OCI-LY7 (cell line): Measurements from ENCODE around the gene BBS10. TPM values are rescaled to one million over a fixed set of nuclear protein-coding genes. Genes with fewer than 3 reads are reported as not detected.
A peak's percentile ranks its signal among the peaks of the same experiment; 100 is the strongest.

Experiments used
- BruUV-seq: library from RNA; stranded (reverse); fragments of 400-500 nt; replicated peaks from 2 replicates; lab custom pipeline; 2021; lab: Mats Ljungman, UMichigan
- CTCF ChIA-PET: fragments of 300-600 bp; sonication (Branson Sonifier 250); formaldehyde crosslinking; loops from one replicate; lab custom pipeline; 2022; ENCODE audit warnings: antibody characterized with exemption; ENCODE audit not compliant: unreplicated experiment; lab: Charles Lee
- POLR2A ChIA-PET: fragments of 300-600 bp; sonication (Branson Sonifier 250); formaldehyde crosslinking; loops from one replicate; lab custom pipeline; 2022; ENCODE audit warnings: antibody characterized with exemption; lab: Charles Lee
- DNase-seq: peaks from one replicate; pipeline ENCODE4 v3.0.0-alpha.2; 2015; ENCODE audit warnings: low spot score
- H2AFZ ChIP-seq: fragments of 200-600 bp; sonication (generic), shearing (Covaris generic); 2 replicates; pipeline ENCODE4 v1.6.1; 2014; ENCODE audit warnings: mild to moderate bottlenecking, antibody characterized with exemption, low read length, moderate library complexity
- H3K27ac ChIP-seq: fragments of 200-600 bp; sonication (generic); 2 replicates; pipeline ENCODE4 v1.5.1; 2014; ENCODE audit warnings: mixed run types, low read depth, mild to moderate bottlenecking, moderate library complexity, low read length, inconsistent platforms; ENCODE audit not compliant: poor library complexity, severe bottlenecking
- H3K36me3 ChIP-seq: fragments of 200-600 bp; sonication (generic); 2 replicates; pipeline ENCODE4 v1.6.1; 2014; ENCODE audit warnings: mild to moderate bottlenecking, antibody characterized with exemption, low read length, moderate library complexity, mixed read lengths; ENCODE audit not compliant: insufficient read depth
- H3K4me1 ChIP-seq: fragments of 200-600 bp; sonication (generic); 2 replicates; pipeline ENCODE4 v1.5.1; 2014; ENCODE audit warnings: mild to moderate bottlenecking, low read length; ENCODE audit not compliant: insufficient read depth, poor library complexity, severe bottlenecking
- H3K4me2 ChIP-seq: fragments of 200-600 bp; sonication (generic); 2 replicates; pipeline ENCODE4 v1.6.1; 2014; ENCODE audit warnings: mild to moderate bottlenecking, low read length
- H3K4me3 ChIP-seq: fragments of 200-600 bp; sonication (generic); 2 replicates; pipeline ENCODE4 v1.5.1; 2014; ENCODE audit warnings: mild to moderate bottlenecking, low read depth, low read length; ENCODE audit not compliant: poor library complexity, severe bottlenecking
- H3K79me2 ChIP-seq: fragments of 200-600 bp; sonication (generic); 2 replicates; pipeline ENCODE4 v1.6.1; 2016; ENCODE audit warnings: low read depth, mild to moderate bottlenecking, low read length, moderate library complexity, mixed read lengths; ENCODE audit not compliant: insufficient read depth
- H3K9me2 ChIP-seq: fragments of 200-600 bp; sonication (generic); 2 replicates; pipeline ENCODE4 v1.6.1; 2016; ENCODE audit warnings: mild to moderate bottlenecking, low read length, mixed read lengths; ENCODE audit not compliant: insufficient read depth
- H3K9me3 ChIP-seq: fragments of 200-600 bp; sonication (generic); 2 replicates; pipeline ENCODE4 v1.6.1; 2014; ENCODE audit warnings: mild to moderate bottlenecking, mixed run types, low read length, mixed read lengths
- H4K20me1 ChIP-seq: fragments of 200-600 bp; sonication (generic); 2 replicates; pipeline ENCODE4 v1.6.1; 2014; ENCODE audit warnings: mild to moderate bottlenecking, antibody characterized with exemption, low read length, moderate library complexity, mixed read lengths; ENCODE audit not compliant: insufficient read depth
- CTCF ChIP-seq: fragments of 200-600 bp; sonication (generic); conservative IDR thresholded peaks from 2 replicates; pipeline ENCODE4 v1.5.1; 2014; ENCODE audit warnings: mild to moderate bottlenecking, antibody characterized with exemption, low read length, moderate library complexity, mixed read lengths
- EZH2phosphoT487 ChIP-seq: fragments of 200-600 bp; sonication (generic); IDR thresholded peaks from 2 replicates; pipeline ENCODE4 v1.6.1; 2018; ENCODE audit warnings: low read depth, borderline replicate concordance, mild to moderate bottlenecking, mixed run types, antibody characterized with exemption, low read length, moderate library complexity, mixed read lengths
- intact Hi-C: fragments of 100-400 bp; cut with micrococcal nuclease; formaldehyde crosslinking; loops from one replicate; pipeline ENCODE4 v1.10.0; 2022; ENCODE audit not compliant: unreplicated experiment
- total RNA-seq, 2 experiments: library from RNA; depleted of rRNA in 1 of 2; stranded (reverse); fragments of >200 nt in 1 of 2; shearing (Covaris generic) in 1 of 2; gene quantifications; 2 replicates each; pipeline ENCODE4 v1.2.3, GENCODE V29; 2014 to 2022

BBS10 gene
- total RNA-seq, 2 experiments from 2014 or later: 5.5 to 6.2 TPM

GRCh38 chr12:76340680-76341435, 7.4 kb downstream of the BBS10 start:
- intact Hi-C loops: loop anchor here (10.0 kb wide), 1 partner anchor 424 kb away; the partner anchor contains the start of gene ZDHHC17
- no TSS peak for BruUV-seq
- H3K36me3 ChIP-seq: no peaks in the 10 kb centered on the region
- H3K9me3 ChIP-seq: no peaks in the 10 kb centered on the region
- H3K9me2 ChIP-seq: no peaks in the 10 kb centered on the region; the same call in 1 of the 2 replicates
- H3K4me2 ChIP-seq: peak overlapping the region; percentile 13; the same call in 1 of the 2 replicates
- no peak overlapping the region for H3K27ac ChIP-seq
- H3K4me3 ChIP-seq: no peak overlapping the region
- CTCF ChIA-PET: no interaction called here
- TF ChIP-seq CTCF: no peak
- TF ChIP-seq EZH2phosphoT487: no peak
- 0 out of 2 replicates have a peak overlapping the region, but pooled peaks have one; percentile 10 for H2AFZ ChIP-seq
- no peaks in the 10 kb centered on the region for H3K79me2 ChIP-seq
- peak; percentile 8 for DNase-seq
- POLR2A ChIA-PET: interaction anchor here (0.6 to 0.8 kb wide), 2 partner anchors 69 to 254 kb away, joined by 3 to 4 read pairs; no protein-coding TSS in a partner anchor
- no peaks in the 10 kb centered on the region for H4K20me1 ChIP-seq
- peaks cover 2% of the 10 kb centered on the region for H3K4me1 ChIP-seq

GRCh38 chr12:76337583-76337982, 10.6 kb downstream of the BBS10 start:
- Histone ChIP-seq H3K79me2 (no peaks in the 10 kb centered on the region), H2AFZ (no peak overlapping the region), H4K20me1 (no peaks in the 10 kb centered on the region), H3K27ac (no peak overlapping the region), H3K4me2 (no peak overlapping the region), H3K9me3 (no peaks in the 10 kb centered on the region), H3K9me2 (no peaks in the 10 kb centered on the region; the same call in 1 of the 2 replicates), H3K4me3 (no peak overlapping the region), H3K4me1 (peaks cover 2% of the 10 kb centered on the region), H3K36me3 (no peaks in the 10 kb centered on the region)
- CTCF ChIA-PET: no interaction called here
- POLR2A ChIA-PET: no interaction called here
- DNase-seq: no peak
- intact Hi-C loops: no loop called here
- BruUV-seq: no TSS peak
- TF ChIP-seq EZH2phosphoT487: no peak
- TF ChIP-seq CTCF: no peak

- no TSS peak for BruUV-seq
- Histone ChIP-seq H3K79me2 (no peaks in the 10 kb centered on the region), H4K20me1 (no peaks in the 10 kb centered on the region), H3K4me3 (no peak overlapping the region), H3K9me3 (no peaks in the 10 kb centered on the region), H2AFZ (no peak overlapping the region), H3K4me1 (no peaks in the 10 kb centered on the region), H3K27ac (no peak overlapping the region), H3K36me3 (no peaks in the 10 kb centered on the region), H3K9me2 (no peaks in the 10 kb centered on the region; the same call in 1 of the 2 replicates), H3K4me2 (no peak overlapping the region)
- intact Hi-C loops: no loop called here
- POLR2A ChIA-PET: no interaction called here
- no peak for TF ChIP-seq EZH2phosphoT487
- no peak for TF ChIP-seq CTCF
- no peak for DNase-seq
- CTCF ChIA-PET: no interaction called here
Observed at GRCh38 chr12:76332606-76333005, 15.6 kb downstream of the BBS10 start.
